ENCODE results near the gene AKNAD1. TPM values are rescaled to one million over a fixed set of nuclear protein-coding genes. Genes with fewer than 3 reads are reported as not detected.

The AKNAD1 gene
- polyA plus RNA-seq, 1 donor (not counting 4 experiments of a cell fraction or from before 2014, with no cell fraction given): 6.9 TPM

- no peaks in the 10 kb centered on the region for H3K36me3 ChIP-seq (ENCODE audit: control insufficient read depth in 2 of 2, extremely low read depth in 1 of 2, insufficient read depth in 2 of 2, low read length in 2 of 2)
- DNase-seq (ENCODE audit: low read depth, low spot score) (peak; percentile 100), FAIRE-seq (peak; percentile 84)
- H3K27me3 ChIP-seq (ENCODE audit: control insufficient read depth, extremely low read depth, insufficient read depth, low read length): no peaks in the 10 kb centered on the region
- H2AFZ ChIP-seq (ENCODE audit: control insufficient read depth, low read length): peak overlapping the region; percentile 38
- peak; percentile 75 to 88 (median 80) for TF ChIP-seq CTCF (optimal IDR thresholded peaks at IDR 0.05 in 1 of 3, IDR thresholded peaks at IDR 0.05 in 1 of 3, conservative IDR thresholded peaks at IDR 0.05 in 1 of 3; ENCODE audit: extremely low read depth in 1 of 3, insufficient read depth in 2 of 3, low read length in 3 of 3)
- no peak for TF ChIP-seq EZH2 (IDR thresholded peaks at IDR 0.05; ENCODE audit: low read length)
- H3K27ac ChIP-seq (ENCODE audit: control insufficient read depth, insufficient read depth, low read length): peak overlapping the region; percentile 89
- H3K9me1 ChIP-seq (ENCODE audit: control insufficient read depth, extremely low read depth, insufficient read depth, low read length): no peaks in the 10 kb centered on the region
- H3K4me1 ChIP-seq (ENCODE audit: control insufficient read depth, extremely low read depth, insufficient read depth, low read length): peaks cover 53% of the 10 kb centered on the region
- H3K9me3 ChIP-seq (ENCODE audit: control insufficient read depth, low read depth, low read length): no peaks in the 10 kb centered on the region
- peak overlapping the region in 2 of 3 experiments; percentile 0 to 32 for H3K4me3 ChIP-seq (ENCODE audit: control insufficient read depth in 2 of 3, extremely low read depth in 1 of 3, insufficient read depth in 2 of 3, low read depth in 1 of 3, low read length in 3 of 3)
- dilution Hi-C loops (cut with MboI; ENCODE audit: extremely low pct_ligation_motif_present, low sequenced_read_pairs): no loop called here
- H4K20me1 ChIP-seq (ENCODE audit: control insufficient read depth, extremely low read depth, insufficient read depth, low read length): no peaks in the 10 kb centered on the region
- peak overlapping the region; percentile 51 for H3K9ac ChIP-seq (ENCODE audit: control insufficient read depth, extremely low read depth, insufficient read depth, low read length)
- H3K79me2 ChIP-seq (ENCODE audit: control insufficient read depth, insufficient read depth, low read length): no peaks in the 10 kb centered on the region
- H3K4me2 ChIP-seq (ENCODE audit: control insufficient read depth, extremely low read depth, insufficient read depth, low read depth, low read length): peak overlapping the region; percentile 84
Observed at GRCh38 chr1:108828074-108828961, 28.6 kb downstream of the AKNAD1 start.

- H3K9ac ChIP-seq (ENCODE audit: control insufficient read depth, extremely low read depth, insufficient read depth, low read length): no peak overlapping the region
- no peak for FAIRE-seq
- no peaks in the 10 kb centered on the region for H3K79me2 ChIP-seq (ENCODE audit: control insufficient read depth, insufficient read depth, low read length)
- H4K20me1 ChIP-seq (ENCODE audit: control insufficient read depth, extremely low read depth, insufficient read depth, low read length): no peaks in the 10 kb centered on the region
- peaks cover 4% of the 10 kb centered on the region in 2 experiments for H3K36me3 ChIP-seq (ENCODE audit: control insufficient read depth in 2 of 2, extremely low read depth in 1 of 2, insufficient read depth in 2 of 2, low read length in 2 of 2)
- H3K27ac ChIP-seq (ENCODE audit: control insufficient read depth, insufficient read depth, low read length): no peak overlapping the region
- no peaks in the 10 kb centered on the region for H3K9me1 ChIP-seq (ENCODE audit: control insufficient read depth, extremely low read depth, insufficient read depth, low read length)
- peak overlapping the region; percentile 18 for H3K4me2 ChIP-seq (ENCODE audit: control insufficient read depth, extremely low read depth, insufficient read depth, low read depth, low read length)
- H3K9me3 ChIP-seq (ENCODE audit: control insufficient read depth, low read depth, low read length): no peaks in the 10 kb centered on the region
- DNase-seq (ENCODE audit: low read depth, low spot score): no peak
- H3K27me3 ChIP-seq (ENCODE audit: control insufficient read depth, extremely low read depth, insufficient read depth, low read length): no peaks in the 10 kb centered on the region
- peaks cover 43% of the 10 kb centered on the region for H3K4me1 ChIP-seq (ENCODE audit: control insufficient read depth, extremely low read depth, insufficient read depth, low read length)
- dilution Hi-C loops (cut with MboI; ENCODE audit: extremely low pct_ligation_motif_present, low sequenced_read_pairs): no loop called here
- H3K4me3 ChIP-seq (ENCODE audit: control insufficient read depth in 2 of 3, extremely low read depth in 1 of 3, insufficient read depth in 2 of 3, low read depth in 1 of 3, low read length in 3 of 3): no peak overlapping the region
- H2AFZ ChIP-seq (ENCODE audit: control insufficient read depth, low read length): peak overlapping the region; percentile 50
- no peak for TF ChIP-seq EZH2 (IDR thresholded peaks at IDR 0.05; ENCODE audit: low read length)
- no peak for TF ChIP-seq CTCF (optimal IDR thresholded peaks at IDR 0.05 in 1 of 3, IDR thresholded peaks at IDR 0.05 in 1 of 3, conservative IDR thresholded peaks at IDR 0.05 in 1 of 3; ENCODE audit: extremely low read depth in 1 of 3, insufficient read depth in 2 of 3, low read length in 3 of 3)
Observed at GRCh38 chr1:108826081-108826635, 30.7 kb downstream of the AKNAD1 start.
